ENCODE measurements around the gene NGF. TPM values are rescaled to one million over a fixed set of nuclear protein-coding genes. Genes with fewer than 3 reads are reported as not detected.

Gene NGF
- total and polyA plus RNA-seq, 2 of the 4 experiments (the other 2 are of a cell fraction): 12.5 to 21.7 TPM

- Histone ChIP-seq H3K79me1 (ENCODE audit: low read depth in 1 of 2, low read length in 2 of 2) (no peaks in the 10 kb centered on the region), H4K20me1 (ENCODE audit: insufficient read depth, low read length) (no peaks in the 10 kb centered on the region), H2AK5ac (ENCODE audit: low read depth, low read length) (no peak overlapping the region), H2BK120ac (ENCODE audit: low read depth, low read length) (no peak overlapping the region), H2AFZ (replicated peaks; ENCODE audit: low read length, poor library complexity) (no peak overlapping the region), H2BK20ac (ENCODE audit: low read depth, low read length) (no peak overlapping the region), H3K4me1 (ENCODE audit: control insufficient read depth, insufficient read depth, low read length) (no peaks in the 10 kb centered on the region), H4K5ac (ENCODE audit: low read depth, low read length) (no peak overlapping the region), H4K8ac (ENCODE audit: low read depth in 2 of 2, low read length in 2 of 2) (no peak overlapping the region), H3K27me3 (ENCODE audit: control insufficient read depth, insufficient read depth, low read length) (no peaks in the 10 kb centered on the region), H3K27ac (ENCODE audit: insufficient read depth, low read length) (no peak overlapping the region), H3K4ac (ENCODE audit: low read depth, low read length) (no peak overlapping the region), H4K91ac (ENCODE audit: insufficient read depth, low read depth, low read length) (no peak overlapping the region), H3K9me3 (ENCODE audit: control insufficient read depth, insufficient read depth, low read length) (peaks cover 6% of the 10 kb centered on the region), H3K9me1 (ENCODE audit: insufficient read depth, low read length) (no peaks in the 10 kb centered on the region), H3K56ac (ENCODE audit: extremely low read depth, insufficient read depth, low read length) (no peak overlapping the region), H3K14ac (replicated peaks; ENCODE audit: low read depth, low read length) (no peak overlapping the region), H3K4me3 (ENCODE audit: insufficient read depth, low read depth, low read length) (no peak overlapping the region), H2BK15ac (ENCODE audit: low read depth, low read length) (no peak overlapping the region), H3K9ac (ENCODE audit: low read depth, low read length) (no peak overlapping the region), H3K18ac (ENCODE audit: low read depth, low read length) (no peak overlapping the region), H3K23ac (ENCODE audit: low read depth, low read length) (no peak overlapping the region), H3K4me2 (ENCODE audit: low read depth, low read length) (no peak overlapping the region), H2BK5ac (ENCODE audit: low read depth, low read length, poor library complexity, severe bottlenecking) (no peak overlapping the region), H3K36me3 (ENCODE audit: control insufficient read depth, insufficient read depth, low read length) (no peaks in the 10 kb centered on the region), H2AK9ac (replicated peaks; ENCODE audit: low read depth, low read length, poor library complexity) (no peak overlapping the region)
- BruUV-seq (replicated peaks): no TSS peak
- DNase-seq (no peak), ATAC-seq (ENCODE audit: low read depth) (no peak)
- no peak for TF ChIP-seq SMC3 (IDR thresholded peaks at IDR 0.05; ENCODE audit: low read depth, low read length)
- no peak for TF ChIP-seq RCOR1 (IDR thresholded peaks at IDR 0.05; ENCODE audit: insufficient replicate concordance, low read length)
- TF ChIP-seq MAZ (IDR thresholded peaks at IDR 0.05; ENCODE audit: borderline replicate concordance, low read depth, low read length): no peak
- TF ChIP-seq RAD21 (IDR thresholded peaks at IDR 0.05; ENCODE audit: low read length): no peak
- no peak for TF ChIP-seq USF2 (IDR thresholded peaks at IDR 0.05; ENCODE audit: low read depth, low read length)
- TF ChIP-seq RFX5 (IDR thresholded peaks at IDR 0.05; ENCODE audit: low read depth, low read length): no peak
- TF ChIP-seq FOS (IDR thresholded peaks at IDR 0.05; ENCODE audit: low read depth, low read length): no peak
- TF ChIP-seq MAFK (IDR thresholded peaks at IDR 0.05; ENCODE audit: low read depth, low read length): no peak
- CTCF ChIA-PET: interaction anchor here (0.9 to 1.7 kb wide), 3 partner anchors 134 to 230 kb away, joined by 3 to 4 read pairs (median 3); no protein-coding TSS in a partner anchor
- intact Hi-C loops (cut with micrococcal nuclease): loop anchor here (2.0 to 10.0 kb wide), 2 partner anchors 136 to 190 kb away; no protein-coding TSS in a partner anchor
- in situ Hi-C loops (cut with MboI; ENCODE audit: low sequenced_read_pairs): no loop called here
- POLR2A ChIA-PET (ENCODE audit: unreplicated experiment): no interaction called here
- dilution Hi-C loops (cut with HindIII; ENCODE audit: low sequenced_read_pairs, unreplicated experiment): no loop called here
- 100% methylated on average over 3 of the region's 4 CpGs; no CpG with 5 or more reads in 1 of the 2 experiments for WGBS, 2 experiments (ENCODE audit: extremely low coverage in 2 of 2, insufficient read length in 1 of 2)
Measured at GRCh38 chr1:115274467-115274866, 63.6 kb downstream of the NGF start.

All from IMR-90 (cell line).